ENCODE results near the gene MARCHF5.
"Not testable (repeated sequence)": the region's sequence is repeated elsewhere in the genome, so short reads cannot be mapped to it uniquely, and the experiment has no call there.

Gene MARCHF5

DNA sequence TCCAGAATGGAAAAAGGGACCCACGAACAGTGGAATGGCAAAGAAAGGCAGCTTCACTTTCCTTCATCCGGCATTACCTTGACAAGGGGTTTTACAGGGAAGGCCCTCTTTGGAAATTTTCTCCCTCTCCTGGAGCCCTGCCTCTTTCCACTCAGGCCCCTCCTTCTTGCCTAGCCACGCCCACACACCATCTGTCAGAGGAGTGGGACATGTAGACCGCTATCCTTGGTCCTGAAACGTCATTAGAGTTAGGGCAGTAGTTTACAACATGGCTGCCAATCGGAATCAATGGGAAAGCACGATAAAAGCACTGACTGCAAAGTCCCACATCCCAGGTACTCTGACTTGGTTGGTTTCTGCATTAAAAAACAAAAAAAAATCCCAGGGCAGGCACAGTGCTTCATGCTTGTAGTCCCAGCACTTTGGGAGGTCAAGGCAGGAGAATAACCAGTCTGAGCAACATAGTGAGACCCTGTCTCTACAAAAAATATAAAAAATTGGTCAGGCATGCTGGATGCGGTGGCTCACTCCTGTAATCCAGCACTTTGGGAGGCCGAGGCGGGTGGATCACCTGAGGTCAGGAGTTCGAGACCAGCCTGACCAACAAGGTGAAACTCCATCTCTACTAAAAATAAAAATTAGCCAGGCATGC is 96.4 kb downstream of the MARCHF5 start:
- DNase-seq (ENCODE audit: low spot score) = no peak

DNA sequence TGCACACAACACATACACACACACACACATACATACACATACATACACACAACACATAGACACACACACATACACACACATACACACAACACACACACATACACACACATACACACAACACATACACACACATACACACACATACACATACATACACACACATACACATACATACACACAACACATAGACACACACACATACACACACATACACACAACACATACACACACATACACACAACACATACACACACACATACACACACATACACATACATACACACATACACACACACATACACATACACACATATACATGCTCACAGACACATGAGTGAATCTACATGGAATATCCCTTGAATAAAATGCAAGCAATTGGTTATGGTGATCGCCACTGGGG is 102.2 kb downstream of the MARCHF5 start:
- DNase-seq (ENCODE audit: low spot score) = not testable (repeated sequence)

DNA sequence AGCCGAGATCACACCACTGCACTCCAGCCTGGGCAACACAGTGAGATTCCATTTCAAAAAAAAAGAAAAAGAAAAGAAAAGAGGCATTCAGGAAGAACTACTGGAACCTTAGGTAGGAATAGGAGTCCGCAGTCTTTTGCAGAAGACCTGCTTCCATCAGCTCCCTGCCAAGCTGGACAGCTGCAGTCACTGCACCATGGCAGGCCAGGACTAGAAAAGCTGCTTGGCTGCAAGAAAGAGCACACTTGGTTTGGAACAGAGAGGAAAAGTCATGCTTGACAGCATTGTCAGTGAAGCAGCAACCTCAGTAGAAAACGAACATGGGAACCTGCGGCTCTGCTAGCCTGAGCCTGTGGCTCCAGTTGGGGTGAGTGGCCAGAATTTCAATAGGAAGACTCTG is 104.3 kb downstream of the MARCHF5 start:
- DNase-seq (ENCODE audit: low spot score) = no peak

DNA sequence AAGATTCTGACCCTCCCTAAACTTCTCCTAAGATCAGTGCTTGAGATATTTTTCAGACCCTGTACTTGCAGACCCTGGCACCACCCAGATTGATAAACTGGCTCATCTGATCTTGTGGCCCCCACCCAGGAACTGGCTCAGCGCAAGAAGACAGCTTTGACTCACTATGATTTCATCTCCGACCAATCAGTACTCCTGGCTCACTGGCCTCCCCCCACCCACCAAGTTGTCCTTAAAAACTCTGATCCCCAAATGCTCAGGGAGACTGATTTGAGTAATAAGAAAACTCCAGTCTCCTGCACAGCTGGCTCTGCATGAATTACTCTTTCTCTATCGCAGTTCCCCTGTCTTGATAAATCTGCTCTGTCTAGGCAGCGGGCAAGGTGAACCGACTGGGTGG is 111.3 kb downstream of the MARCHF5 start:
- DNase-seq (ENCODE audit: low spot score) = not testable (repeated sequence)
